OCI-LY3 (cell line): ENCODE measurements around the gene CDH4.

Experiments used
- H2AFZ ChIP-seq: fragments of 200-600, 300-600 bp; shearing (Covaris generic); 2 replicates; pipeline ENCODE4 v1.6.0; 2014; ENCODE audit warnings: antibody characterized with exemption, low read depth, low read length
- H3K27ac ChIP-seq: fragments of 200-600, 300-600 bp; sonication (generic); 2 replicates; pipeline ENCODE4 v1.5.1; 2014; ENCODE audit warnings: mild to moderate bottlenecking, low read length, moderate library complexity, mixed read lengths
- H3K27me3 ChIP-seq: fragments of 200-600, 300-600 bp; sonication (generic); 2 replicates; pipeline ENCODE4 v1.6.1; 2014; ENCODE audit warnings: low read depth, low read length, mixed read lengths
- H3K36me3 ChIP-seq: fragments of 200-600, 300-600 bp; sonication (generic); replicated peaks from 2 replicates; pipeline ENCODE3; 2014; ENCODE audit warnings: low read depth, low read length, mixed read lengths
- H3K4me1 ChIP-seq: fragments of 300-600, 200-600 bp; sonication (generic); 2 replicates; pipeline ENCODE4 v1.6.1; 2014; ENCODE audit warnings: low read length, mixed read lengths
- H3K4me2 ChIP-seq: fragments of 200-600, 300-600 bp; sonication (generic); 2 replicates; pipeline ENCODE4 v1.6.1; 2014; ENCODE audit warnings: low read length, mixed read lengths
- H3K4me3 ChIP-seq: fragments of 300-600, 200-600 bp; sonication (generic); 2 replicates; pipeline ENCODE4 v1.5.1; 2014; ENCODE audit warnings: antibody characterized with exemption, mild to moderate bottlenecking, low read length, moderate library complexity
- H3K79me2 ChIP-seq: fragments of 300-600, 200-600 bp; shearing (Covaris generic); 2 replicates; pipeline ENCODE4 v1.6.1; 2014; ENCODE audit warnings: mild to moderate bottlenecking, low read length, mixed read lengths
- H3K9ac ChIP-seq: fragments of 300-600, 200-600 bp; shearing (Covaris generic); 2 replicates; pipeline ENCODE4 v1.6.0; 2014; ENCODE audit warnings: mild to moderate bottlenecking, low read length, moderate library complexity
- H3K9me3 ChIP-seq: fragments of 200-600, 300-600 bp; shearing (Covaris generic); 2 replicates; pipeline ENCODE4 v1.6.1; 2014; ENCODE audit warnings: low read length, mixed read lengths; ENCODE audit not compliant: insufficient read depth
- H4K20me1 ChIP-seq: fragments of 200-600, 300-600 bp; sonication (generic); 2 replicates; pipeline ENCODE4 v1.6.1; 2016; ENCODE audit warnings: low read length, mixed read lengths; ENCODE audit not compliant: insufficient read depth
- CTCF ChIP-seq: fragments of 200-600, 300-600 bp; sonication (generic); IDR thresholded peaks from 2 replicates; pipeline ENCODE4 v1.5.1; 2014; ENCODE audit warnings: antibody characterized with exemption, low read length, low read depth
- EZH2phosphoT487 ChIP-seq: fragments of 200-600 bp; shearing (Covaris generic); IDR thresholded peaks from 2 replicates; pipeline ENCODE4 v1.6.1; 2018; ENCODE audit warnings: antibody characterized with exemption, mixed run types, low read depth

The CDH4 gene

GRCh38 chr20:61931476-61932198 lies 679.6 kb downstream of the CDH4 start:
- Histone ChIP-seq H2AFZ (no peak overlapping the region), H4K20me1 (no peaks in the 10 kb centered on the region), H3K27me3 (no peaks in the 10 kb centered on the region), H3K79me2 (no peaks in the 10 kb centered on the region), H3K4me2 (no peak overlapping the region), H3K4me1 (no peaks in the 10 kb centered on the region), H3K36me3 (no peaks in the 10 kb centered on the region), H3K9ac (no peak overlapping the region), H3K27ac (no peak overlapping the region), H3K9me3 (no peaks in the 10 kb centered on the region), H3K4me3 (no peak overlapping the region)
- TF ChIP-seq EZH2phosphoT487 = no peak
- no peak for TF ChIP-seq CTCF

- no peaks in the 10 kb centered on the region for H3K9me3 ChIP-seq
- H3K27me3 ChIP-seq = no peaks in the 10 kb centered on the region
- no peak overlapping the region for H3K27ac ChIP-seq
- no peaks in the 10 kb centered on the region for H3K4me1 ChIP-seq
- no peak overlapping the region for H3K4me3 ChIP-seq
- no peak overlapping the region for H2AFZ ChIP-seq
- no peak overlapping the region for H3K4me2 ChIP-seq
- no peaks in the 10 kb centered on the region for H3K79me2 ChIP-seq
- no peaks in the 10 kb centered on the region for H4K20me1 ChIP-seq
- no peak overlapping the region for H3K9ac ChIP-seq
- TF ChIP-seq CTCF (no peak), EZH2phosphoT487 (no peak)
- no peaks in the 10 kb centered on the region for H3K36me3 ChIP-seq
Measured at GRCh38 chr20:61932199-61932592, 680.1 kb downstream of the CDH4 start.

DNA sequence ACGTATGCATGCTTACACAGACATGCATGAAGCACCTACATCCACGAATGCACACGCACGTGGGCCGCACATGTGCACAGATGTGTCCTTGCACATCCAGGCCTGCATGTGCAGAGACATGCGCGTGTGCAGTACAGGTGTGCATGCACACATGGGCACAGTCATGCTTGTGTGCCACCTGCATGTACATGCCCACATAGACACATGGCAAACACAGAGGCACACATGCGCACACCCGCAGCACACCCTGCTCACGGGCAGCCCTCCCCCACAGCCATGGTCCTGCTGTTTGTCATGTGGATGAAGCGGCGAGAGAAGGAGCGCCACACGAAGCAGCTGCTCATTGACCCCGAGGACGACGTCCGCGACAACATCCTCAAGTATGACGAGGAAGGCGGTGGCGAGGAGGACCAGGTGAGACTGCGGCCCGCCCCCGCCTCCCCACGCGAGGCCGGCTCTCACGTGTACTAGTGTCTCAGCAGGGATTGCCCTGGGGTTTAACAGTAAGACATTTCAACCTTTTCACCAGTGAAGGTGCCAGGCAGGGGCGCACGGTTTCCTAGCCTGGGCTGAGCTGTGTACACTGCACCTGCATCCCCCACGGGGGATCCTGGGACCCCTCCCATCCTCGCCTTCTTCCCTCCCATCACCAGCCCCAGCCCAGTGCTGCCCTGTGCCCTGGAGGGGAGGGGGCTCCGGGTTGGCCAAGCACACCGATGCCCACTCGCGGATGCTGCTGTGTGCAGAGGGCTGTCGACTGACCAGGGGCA lies 680.8 kb downstream of the CDH4 start:
- Histone ChIP-seq H4K20me1 (no peaks in the 10 kb centered on the region), H3K36me3 (no peaks in the 10 kb centered on the region), H3K27ac (no peak overlapping the region), H3K9me3 (no peaks in the 10 kb centered on the region), H3K9ac (no peak overlapping the region), H3K27me3 (no peaks in the 10 kb centered on the region), H3K4me1 (no peaks in the 10 kb centered on the region), H3K4me3 (no peak overlapping the region), H2AFZ (no peak overlapping the region), H3K4me2 (no peak overlapping the region), H3K79me2 (no peaks in the 10 kb centered on the region)
- TF ChIP-seq CTCF (no peak), EZH2phosphoT487 (no peak)

DNA sequence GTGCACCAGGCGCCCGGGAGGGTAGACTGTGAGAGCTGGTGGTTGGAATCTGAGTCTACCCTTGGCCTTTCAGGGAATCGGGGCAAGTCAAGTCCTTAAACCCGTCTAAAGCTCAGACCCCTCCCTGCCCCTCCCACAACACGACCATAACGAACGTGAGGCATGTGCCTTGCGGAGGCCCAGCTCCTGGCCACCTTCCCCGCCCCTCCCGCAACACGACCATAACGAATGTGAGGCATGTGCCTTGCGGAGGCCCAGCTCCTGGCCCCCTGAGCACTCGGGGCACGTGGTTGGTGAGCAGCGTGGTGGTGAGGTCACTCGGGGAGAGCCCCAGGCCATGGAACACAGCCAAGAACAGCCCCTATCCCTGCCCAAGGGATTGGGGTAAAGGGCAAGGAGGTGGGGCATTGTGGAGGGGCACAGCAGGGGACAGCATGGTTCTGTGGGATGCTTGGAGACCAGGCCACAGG lies 681.5 kb downstream of the CDH4 start:
- H3K9ac ChIP-seq = no peak overlapping the region
- H3K27ac ChIP-seq = no peak overlapping the region
- H3K4me3 ChIP-seq = no peak overlapping the region
- TF ChIP-seq EZH2phosphoT487 = no peak
- no peak for TF ChIP-seq CTCF
- H3K27me3 ChIP-seq = no peaks in the 10 kb centered on the region
- no peaks in the 10 kb centered on the region for H3K79me2 ChIP-seq
- H2AFZ ChIP-seq = no peak overlapping the region
- H3K4me2 ChIP-seq = no peak overlapping the region
- no peaks in the 10 kb centered on the region for H4K20me1 ChIP-seq
- no peaks in the 10 kb centered on the region for H3K4me1 ChIP-seq
- H3K36me3 ChIP-seq = no peaks in the 10 kb centered on the region
- H3K9me3 ChIP-seq = no peaks in the 10 kb centered on the region
